Testis (tissue), 2 donors: ENCODE results near the gene CCDC14.

ENCODE experiments used
- POLR2A ChIP-seq: fragments of 450-650 bp; IDR thresholded peaks from one replicate; pipeline ENCODE4 v1.6.1; 2017; ENCODE audit warnings: antibody characterized with exemption, mild to moderate bottlenecking, moderate library complexity
- TF ChIP-seq, protein P1 (sequence below), 3 experiments: fragments of 450-650 bp in 2 of 3; fragments of 200-600 bp in 1 of 3; sonication (generic) in 1 of 3; IDR thresholded peaks; one replicate each; pipeline ENCODE4 v1.5.1; 2016 to 2019; ENCODE audit warnings: antibody characterized with exemption in 3 of 3, mild to moderate bottlenecking in 2 of 3, moderate library complexity in 1 of 3

DNA sequence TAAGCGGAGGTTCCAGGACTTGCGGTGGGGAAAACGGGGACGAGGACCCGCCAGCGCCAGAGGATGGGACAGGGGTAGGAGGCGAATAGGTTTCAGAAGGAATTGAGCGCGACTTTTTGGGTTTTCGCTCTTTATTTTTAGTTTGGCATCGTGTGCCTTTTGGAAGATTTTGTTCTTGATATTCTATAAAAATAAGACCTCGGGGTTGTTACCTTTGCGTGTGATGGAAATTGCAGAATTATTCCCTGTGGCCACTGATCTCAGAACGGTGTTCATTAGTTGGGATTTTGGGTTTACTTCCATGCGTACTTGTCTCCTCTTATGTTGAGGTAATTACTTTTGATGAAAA, 453 bp upstream of the CCDC14 start:
- TF ChIP-seq, protein P1, sequence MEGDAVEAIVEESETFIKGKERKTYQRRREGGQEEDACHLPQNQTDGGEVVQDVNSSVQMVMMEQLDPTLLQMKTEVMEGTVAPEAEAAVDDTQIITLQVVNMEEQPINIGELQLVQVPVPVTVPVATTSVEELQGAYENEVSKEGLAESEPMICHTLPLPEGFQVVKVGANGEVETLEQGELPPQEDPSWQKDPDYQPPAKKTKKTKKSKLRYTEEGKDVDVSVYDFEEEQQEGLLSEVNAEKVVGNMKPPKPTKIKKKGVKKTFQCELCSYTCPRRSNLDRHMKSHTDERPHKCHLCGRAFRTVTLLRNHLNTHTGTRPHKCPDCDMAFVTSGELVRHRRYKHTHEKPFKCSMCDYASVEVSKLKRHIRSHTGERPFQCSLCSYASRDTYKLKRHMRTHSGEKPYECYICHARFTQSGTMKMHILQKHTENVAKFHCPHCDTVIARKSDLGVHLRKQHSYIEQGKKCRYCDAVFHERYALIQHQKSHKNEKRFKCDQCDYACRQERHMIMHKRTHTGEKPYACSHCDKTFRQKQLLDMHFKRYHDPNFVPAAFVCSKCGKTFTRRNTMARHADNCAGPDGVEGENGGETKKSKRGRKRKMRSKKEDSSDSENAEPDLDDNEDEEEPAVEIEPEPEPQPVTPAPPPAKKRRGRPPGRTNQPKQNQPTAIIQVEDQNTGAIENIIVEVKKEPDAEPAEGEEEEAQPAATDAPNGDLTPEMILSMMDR (IDR thresholded peaks at IDR 0.05) = no peak
- TF ChIP-seq POLR2A = no peak
